Urinary bladder (tissue), 4 donors: ENCODE measurements around the gene KISS1. TPM values are rescaled to one million over a fixed set of nuclear protein-coding genes. Genes with fewer than 3 reads are reported as not detected.
"Not testable (repeated sequence)": the region's sequence is repeated elsewhere in the genome, so short reads cannot be mapped to it uniquely, and the experiment has no call there.

Experiments
- DNase-seq: peaks from one replicate; pipeline ENCODE4 v3.0.0-alpha.2; 2015; ENCODE audit errors: extremely low spot score
- H3K27ac ChIP-seq: one replicate; pipeline ENCODE4 v1.5.1; 2013; ENCODE audit warnings: low read depth, mild to moderate bottlenecking, moderate library complexity
- H3K36me3 ChIP-seq: one replicate; pipeline ENCODE4 v1.6.1; 2013; ENCODE audit warnings: mild to moderate bottlenecking, moderate library complexity; ENCODE audit not compliant: insufficient read depth
- H3K4me1 ChIP-seq: one replicate; pipeline ENCODE4 v1.6.1; 2013; ENCODE audit warnings: mild to moderate bottlenecking, moderate library complexity; ENCODE audit not compliant: insufficient read depth
- H3K4me3 ChIP-seq: one replicate; pipeline ENCODE4 v1.5.1; 2013; ENCODE audit warnings: low read depth, low read length
- WGBS: extraction: QIAGEN DNeasy Blood & Tissue Kit; methylation state at CpG from one replicate; pipeline ENCODE4 v1.1.7; 2013; 5-methylcytosine and 5-hydroxymethylcytosine counted together
- polyA plus RNA-seq: library from polyadenylated mRNA; stranded (reverse); fragments of 200-250 nt; gene quantifications from one replicate; pipeline ENCODE4 v1.2.3, GENCODE V29; 2013
- total RNA-seq: library from RNA; depleted of rRNA; stranded (reverse); fragments of >200 nt; gene quantifications from one replicate; pipeline ENCODE4 v1.2.3, GENCODE V29; 2014
- donor health status: healthy with polysubstance abuse.
- donor health status: healthy.

The KISS1 gene, protein sequence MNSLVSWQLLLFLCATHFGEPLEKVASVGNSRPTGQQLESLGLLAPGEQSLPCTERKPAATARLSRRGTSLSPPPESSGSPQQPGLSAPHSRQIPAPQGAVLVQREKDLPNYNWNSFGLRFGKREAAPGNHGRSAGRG
- total RNA-seq, result not detected
- polyA plus RNA-seq, result 1.3 TPM

GRCh38 chr1:204196068-204196795 lies at the start of gene KISS1:
TSS of gene KISS1 (minus strand) at chr1:204196491. CDS start at chr1:204192876, 3,615 bp downstream.
- H3K4me1 ChIP-seq, result no peaks in the 10 kb centered on the region
- no peak within 1 kb of the TSS for H3K4me3 ChIP-seq
- WGBS, result 50% methylated on average over 18 of the region's 18 CpGs
- no peak for DNase-seq
- no peak within 1 kb of the TSS for H3K27ac ChIP-seq
- no peaks in the 10 kb centered on the region for H3K36me3 ChIP-seq

GRCh38 chr1:204242920-204243319 lies 46.6 kb upstream of the KISS1 start:
- no peak overlapping the region for H3K4me3 ChIP-seq
- H3K27ac ChIP-seq, result no peak overlapping the region
- H3K36me3 ChIP-seq, result peaks cover 2% of the 10 kb centered on the region
- DNase-seq, result no peak
- 98% methylated on average over 10 of the region's 10 CpGs for WGBS
- H3K4me1 ChIP-seq, result no peaks in the 10 kb centered on the region

- DNase-seq, result no peak
- H3K27ac ChIP-seq, result no peak overlapping the region
- 96% methylated on average over 5 of the region's 5 CpGs for WGBS
- H3K36me3 ChIP-seq, result peaks cover 2% of the 10 kb centered on the region
- H3K4me1 ChIP-seq, result no peaks in the 10 kb centered on the region
- H3K4me3 ChIP-seq, result no peak overlapping the region
Measured at GRCh38 chr1:204241914-204242313, 45.6 kb upstream of the KISS1 start.

- peaks cover 2% of the 10 kb centered on the region for H3K36me3 ChIP-seq
- no peak overlapping the region for H3K27ac ChIP-seq
- no peak overlapping the region for H3K4me3 ChIP-seq
- DNase-seq, result no peak
- no peaks in the 10 kb centered on the region for H3K4me1 ChIP-seq
- WGBS, result 63% methylated on average over 2 of the region's 2 CpGs
Measured at GRCh38 chr1:204241050-204241449, 44.8 kb upstream of the KISS1 start.

GRCh38 chr1:204240233-204240632 lies 43.9 kb upstream of the KISS1 start:
- H3K27ac ChIP-seq, result no peak overlapping the region
- no peak for DNase-seq
- H3K4me3 ChIP-seq, result no peak overlapping the region
- H3K4me1 ChIP-seq, result no peaks in the 10 kb centered on the region
- WGBS, result 81% methylated on average over 1 of the region's 1 CpG
- no peaks in the 10 kb centered on the region for H3K36me3 ChIP-seq

GRCh38 chr1:204239401-204239800 lies 43.1 kb upstream of the KISS1 start:
- not testable (repeated sequence) for DNase-seq, H3K27ac ChIP-seq, H3K4me1 ChIP-seq, H3K4me3 ChIP-seq, H3K36me3 ChIP-seq
- WGBS, result 89% methylated on average over 3 of the region's 3 CpGs

DNA sequence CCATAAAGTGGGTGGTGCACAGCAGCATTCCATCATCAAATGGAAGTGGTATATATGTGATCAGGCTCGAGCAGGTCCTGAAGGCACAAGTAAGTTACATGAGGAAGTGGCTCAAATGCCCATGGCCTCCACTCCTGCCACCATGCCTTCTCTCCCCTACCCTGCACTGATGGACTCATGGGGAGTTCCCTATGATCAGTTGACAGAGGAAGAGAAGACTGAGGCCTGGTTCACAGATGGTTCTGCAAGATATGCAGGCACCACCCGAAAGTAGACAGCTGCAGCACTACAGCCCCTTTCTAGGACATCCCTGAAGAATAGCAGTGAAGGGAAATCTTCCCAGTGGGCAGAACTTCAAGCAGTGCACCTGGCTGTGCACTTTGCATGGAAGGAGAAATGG lies 42.2 kb upstream of the KISS1 start:
- H3K4me3 ChIP-seq, H3K27ac ChIP-seq, DNase-seq, H3K4me1 ChIP-seq, H3K36me3 ChIP-seq: not testable (repeated sequence)
- 88% methylated on average over 2 of the region's 2 CpGs for WGBS

DNA sequence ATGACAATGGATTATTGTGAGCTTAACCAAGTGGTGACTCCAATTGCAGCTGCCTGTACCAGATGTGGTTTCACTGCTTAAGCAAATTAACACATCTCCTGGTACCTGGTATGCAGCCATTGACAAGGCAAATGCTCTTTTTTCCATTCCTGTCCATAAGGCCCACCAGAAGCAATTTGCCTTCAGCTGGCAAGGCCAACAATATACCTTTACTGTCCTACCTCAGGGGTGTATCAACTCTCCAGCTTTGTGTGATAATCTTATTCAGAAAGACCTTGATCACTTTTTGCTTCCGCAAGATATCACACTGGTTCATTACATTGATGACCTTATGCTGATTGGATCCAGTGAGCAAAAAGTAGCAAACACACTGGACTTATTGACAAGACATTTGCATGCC lies 41.2 kb upstream of the KISS1 start:
- 98% methylated on average over 1 of the region's 1 CpG for WGBS
- not testable (repeated sequence) for DNase-seq

DNA sequence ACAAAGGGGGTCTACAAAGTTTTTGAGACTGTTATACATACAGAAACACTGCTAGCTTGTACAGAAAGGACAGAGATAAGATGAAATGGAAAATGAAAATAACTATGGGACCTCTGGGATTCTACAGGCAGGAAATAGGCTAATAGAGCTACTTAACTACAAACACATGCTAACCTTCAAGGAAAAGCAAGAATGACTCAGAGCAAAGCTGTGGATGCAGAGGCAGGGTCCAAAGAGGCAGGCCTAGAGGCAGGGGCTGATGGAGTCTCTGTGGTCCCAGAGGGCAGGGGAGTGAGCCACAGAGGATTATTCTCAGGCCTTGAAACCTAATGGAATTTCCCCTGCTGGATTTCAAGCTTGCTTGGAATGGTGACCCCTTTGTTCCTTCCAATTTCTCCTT lies 36.2 kb upstream of the KISS1 start:
- H3K27ac ChIP-seq, result no peak overlapping the region
- no peak for DNase-seq

More for the DNA sequence above, 41.2 kb upstream of the KISS1 start:
- not testable (repeated sequence) for H3K4me3 ChIP-seq, H3K36me3 ChIP-seq, H3K4me1 ChIP-seq, H3K27ac ChIP-seq

GRCh38 chr1:204230211-204230610 lies 33.9 kb upstream of the KISS1 start:
- H3K4me1 ChIP-seq, result no peaks in the 10 kb centered on the region

More for the DNA sequence above, 36.2 kb upstream of the KISS1 start:
- Histone ChIP-seq H3K4me1 (no peaks in the 10 kb centered on the region), H3K36me3 (peaks cover 2% of the 10 kb centered on the region), H3K4me3 (no peak overlapping the region)

GRCh38 chr1:204228896-204229295 lies 32.6 kb upstream of the KISS1 start:
- 98% methylated on average over 13 of the region's 13 CpGs for WGBS

More at GRCh38 chr1:204230211-204230610, 33.9 kb upstream of the KISS1 start:
- peaks cover 2% of the 10 kb centered on the region for H3K36me3 ChIP-seq
- H3K27ac ChIP-seq, result no peak overlapping the region
- no peak for DNase-seq
- 95% methylated on average over 14 of the region's 14 CpGs for WGBS
- H3K4me3 ChIP-seq, result no peak overlapping the region

DNA sequence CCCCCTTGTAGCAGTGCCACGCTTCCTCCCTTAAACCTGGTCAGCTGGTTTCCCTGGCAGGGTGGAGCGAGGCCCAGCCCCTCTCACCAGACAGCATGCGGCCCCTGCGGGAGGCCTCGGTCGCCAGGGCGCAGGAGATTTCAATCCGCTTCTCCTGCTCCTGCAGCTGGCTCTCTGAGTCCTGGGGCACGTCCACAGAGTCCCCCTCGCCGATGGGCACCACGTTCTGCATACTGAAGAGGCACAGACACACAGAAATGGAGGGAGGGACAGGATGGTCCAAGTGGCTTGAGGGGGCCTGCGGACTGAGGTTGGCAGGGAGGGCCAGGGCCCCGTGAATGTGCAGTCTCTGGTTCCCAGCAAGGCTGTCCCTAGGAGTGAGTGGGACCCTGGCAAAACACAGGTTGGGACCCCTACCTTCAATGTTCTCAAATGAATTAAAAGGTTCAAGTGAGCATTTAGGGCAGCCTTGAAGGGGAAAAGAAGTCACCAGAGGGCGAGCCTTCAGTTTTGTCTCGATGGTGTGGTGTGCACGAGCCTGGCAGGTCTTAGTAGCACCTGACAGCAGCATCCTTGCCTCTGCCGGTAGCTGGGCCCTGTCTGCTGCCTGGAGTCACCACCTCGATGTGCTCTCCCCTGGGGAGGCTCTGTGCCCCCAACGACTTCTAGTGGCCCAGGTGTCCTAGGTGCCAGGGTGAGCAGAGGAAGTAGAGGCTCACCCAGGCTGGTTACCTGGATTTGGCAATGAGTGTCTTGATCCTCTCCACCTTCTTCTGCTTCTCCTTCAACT lies 31.9 kb upstream of the KISS1 start:
- Histone ChIP-seq H3K4me1 (no peaks in the 10 kb centered on the region), H3K36me3 (peaks cover 2% of the 10 kb centered on the region), H3K27ac (peak overlapping the region; percentile 13), H3K4me3 (no peak overlapping the region)
- no peak for DNase-seq
- 82% methylated on average over 20 of the region's 20 CpGs for WGBS

More at GRCh38 chr1:204228896-204229295, 32.6 kb upstream of the KISS1 start:
- Histone ChIP-seq H3K27ac (no peak overlapping the region), H3K4me3 (no peak overlapping the region), H3K36me3 (peaks cover 2% of the 10 kb centered on the region), H3K4me1 (no peaks in the 10 kb centered on the region)
- no peak for DNase-seq

DNA sequence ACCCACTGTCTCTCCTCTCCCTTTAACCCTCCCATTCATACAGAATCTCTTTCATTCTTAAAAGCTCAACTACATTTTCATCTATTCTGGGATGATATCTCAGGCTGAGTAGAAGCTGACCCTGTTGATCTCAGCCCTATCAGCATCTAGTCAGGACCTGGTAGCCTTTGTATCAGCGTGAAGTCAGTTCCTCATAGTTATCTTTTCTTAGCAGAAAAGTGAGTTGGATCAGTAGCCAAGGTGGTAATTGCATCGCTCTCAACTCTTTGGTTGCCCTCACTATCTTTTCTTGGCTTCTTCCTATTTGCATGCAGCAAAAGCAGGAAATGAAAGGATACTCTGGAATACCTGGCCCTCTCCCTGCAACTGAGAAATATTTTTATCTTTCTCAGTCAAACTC lies 31.1 kb upstream of the KISS1 start:
- H3K27ac ChIP-seq, result peak overlapping the region; percentile 13
- H3K4me3 ChIP-seq, result no peak overlapping the region
- DNase-seq, result no peak
- WGBS, result 89% methylated on average over 2 of the region's 2 CpGs
- H3K4me1 ChIP-seq, result no peaks in the 10 kb centered on the region
- peaks cover 2% of the 10 kb centered on the region for H3K36me3 ChIP-seq
